GOT3 (cell line): ENCODE measurements around the gene PDLIM5.

Experiments
- DNase-seq: peaks from one replicate; lab custom pipeline; 2025; ENCODE audit warnings: mixed read lengths; lab: John Stamatoyannopoulos, UW

PDLIM5 gene

DNA sequence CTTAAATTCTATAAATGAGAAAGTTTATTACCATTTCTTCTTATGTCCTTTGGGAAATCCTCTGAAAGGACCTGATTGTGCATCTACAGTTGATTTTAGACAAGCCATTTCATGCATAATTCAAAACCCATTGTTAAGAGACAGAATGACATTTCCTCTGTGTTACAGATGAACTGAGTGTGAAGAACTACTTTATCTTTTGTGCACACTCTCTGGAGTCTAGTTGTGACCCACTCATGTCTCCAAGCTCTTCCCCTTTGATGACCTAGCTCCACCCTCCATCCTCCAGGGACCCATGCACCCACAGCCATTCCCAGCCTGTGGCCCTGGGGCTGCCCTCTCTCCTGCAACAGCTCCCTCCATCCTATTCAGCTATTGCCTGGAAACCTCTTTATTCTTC is 248.6 kb downstream of the PDLIM5 start:
- no peak for DNase-seq

GRCh38 chr4:94701631-94702300 is 250.0 kb downstream of the PDLIM5 start:
- DNase-seq: no peak

GRCh38 chr4:94711635-94712034 is 259.9 kb downstream of the PDLIM5 start:
- no peak for DNase-seq

GRCh38 chr4:94714365-94715160 is 262.8 kb downstream of the PDLIM5 start:
- DNase-seq: no peak

GRCh38 chr4:94715726-94716125 is 264.0 kb downstream of the PDLIM5 start:
- DNase-seq: no peak
